Stimulated activated memory B cell treated with anti-CD40 and anti-IgM and Interleukin-4, amounts not matched to agents 10 μg/mL and 1 μg/mL and 100 μg/mL, for 72 hours (primary cell): ENCODE data around the gene SDE2.

ENCODE experiments used
- ATAC-seq: fragments of 150-1000 bp; cut with Tn5 transposase; 2 replicates; pipeline ENCODE4 v1.10.0; 2021
- H3K27ac Mint-ChIP-seq: one replicate; pipeline ENCODE4 v1.8.0; 2022; ENCODE audit warnings: mild to moderate bottlenecking, mixed read lengths
- H3K27me3 Mint-ChIP-seq: one replicate; pipeline ENCODE4 v1.8.0; 2022; ENCODE audit warnings: mixed read lengths
- H3K36me3 Mint-ChIP-seq: one replicate; pipeline ENCODE4 v1.8.0; 2022; ENCODE audit warnings: mixed read lengths
- H3K4me1 Mint-ChIP-seq: one replicate; pipeline ENCODE4 v1.8.0; 2022; ENCODE audit warnings: mixed read lengths
- H3K4me3 Mint-ChIP-seq: one replicate; pipeline ENCODE4 v1.8.0; 2022; ENCODE audit warnings: mild to moderate bottlenecking, moderate library complexity, mixed read lengths
- H3K9me3 Mint-ChIP-seq: one replicate; pipeline ENCODE4 v1.8.0; 2022; ENCODE audit warnings: mixed read lengths

Gene SDE2

GRCh38 chr1:225999227-225999911, at the start of gene SDE2:
TSS of gene SDE2 (minus strand) at chr1:225999343. CDS start at chr1:225999312, 31 bp downstream.
- Mint-ChIP-seq H3K27me3 (no peaks in the 10 kb centered on the region), H3K27ac (peak within 1 kb of the TSS; percentile 92), H3K4me3 (peak within 1 kb of the TSS; percentile 99), H3K4me1 (peaks cover 77% of the 10 kb centered on the region), H3K9me3 (no peaks in the 10 kb centered on the region), H3K36me3 (peaks cover 24% of the 10 kb centered on the region)
- ATAC-seq = peak; percentile 95

- H3K27me3 Mint-ChIP-seq = no peaks in the 10 kb centered on the region
Observed at GRCh38 chr1:226048886-226049285, 49.7 kb upstream of the SDE2 start.

GRCh38 chr1:226047495-226047894, 48.4 kb upstream of the SDE2 start:
- Mint-ChIP-seq H3K36me3 (no peaks in the 10 kb centered on the region), H3K27me3 (no peaks in the 10 kb centered on the region), H3K4me1 (peaks cover 7% of the 10 kb centered on the region), H3K4me3 (no peak overlapping the region), H3K27ac (no peak overlapping the region), H3K9me3 (no peaks in the 10 kb centered on the region)
- ATAC-seq = no peak

More at GRCh38 chr1:226048886-226049285, 49.7 kb upstream of the SDE2 start:
- H3K4me3 Mint-ChIP-seq = no peak overlapping the region
- H3K9me3 Mint-ChIP-seq = no peaks in the 10 kb centered on the region
- no peak for ATAC-seq
- H3K4me1 Mint-ChIP-seq = peaks cover 3% of the 10 kb centered on the region
- H3K36me3 Mint-ChIP-seq = no peaks in the 10 kb centered on the region
- no peak overlapping the region for H3K27ac Mint-ChIP-seq

GRCh38 chr1:226046240-226046639, 47.1 kb upstream of the SDE2 start:
- H3K27me3 Mint-ChIP-seq = no peaks in the 10 kb centered on the region

GRCh38 chr1:226044514-226045101, 45.5 kb upstream of the SDE2 start:
- Mint-ChIP-seq H3K36me3 (no peaks in the 10 kb centered on the region), H3K4me3 (no peak overlapping the region), H3K27me3 (no peaks in the 10 kb centered on the region), H3K27ac (no peak overlapping the region), H3K4me1 (peaks cover 7% of the 10 kb centered on the region), H3K9me3 (no peaks in the 10 kb centered on the region)
- ATAC-seq = no peak

More at GRCh38 chr1:226046240-226046639, 47.1 kb upstream of the SDE2 start:
- Mint-ChIP-seq H3K4me1 (peaks cover 7% of the 10 kb centered on the region), H3K36me3 (no peaks in the 10 kb centered on the region), H3K4me3 (no peak overlapping the region), H3K9me3 (no peaks in the 10 kb centered on the region), H3K27ac (no peak overlapping the region)
- no peak for ATAC-seq

GRCh38 chr1:226041419-226041818, 42.3 kb upstream of the SDE2 start:
- Mint-ChIP-seq H3K36me3 (no peaks in the 10 kb centered on the region), H3K4me3 (no peak overlapping the region), H3K27ac (no peak overlapping the region), H3K4me1 (peaks cover 7% of the 10 kb centered on the region), H3K9me3 (no peaks in the 10 kb centered on the region), H3K27me3 (no peaks in the 10 kb centered on the region)
- ATAC-seq = no peak

GRCh38 chr1:226038661-226039060, 39.5 kb upstream of the SDE2 start:
- no peaks in the 10 kb centered on the region for H3K36me3 Mint-ChIP-seq
- ATAC-seq = no peak
- no peaks in the 10 kb centered on the region for H3K27me3 Mint-ChIP-seq
- H3K4me1 Mint-ChIP-seq = peaks cover 2% of the 10 kb centered on the region
- H3K9me3 Mint-ChIP-seq = no peaks in the 10 kb centered on the region
- no peak overlapping the region for H3K27ac Mint-ChIP-seq
- no peak overlapping the region for H3K4me3 Mint-ChIP-seq

- H3K9me3 Mint-ChIP-seq = no peaks in the 10 kb centered on the region
- no peaks in the 10 kb centered on the region for H3K27me3 Mint-ChIP-seq
- no peaks in the 10 kb centered on the region for H3K36me3 Mint-ChIP-seq
- no peak overlapping the region for H3K4me3 Mint-ChIP-seq
- H3K4me1 Mint-ChIP-seq = peaks cover 13% of the 10 kb centered on the region
- ATAC-seq = no peak
- H3K27ac Mint-ChIP-seq = no peak overlapping the region
Observed at GRCh38 chr1:226035915-226036314, 36.8 kb upstream of the SDE2 start.

GRCh38 chr1:226034482-226034881, 35.3 kb upstream of the SDE2 start:
- no peak overlapping the region for H3K27ac Mint-ChIP-seq
- ATAC-seq = no peak
- H3K9me3 Mint-ChIP-seq = no peaks in the 10 kb centered on the region
- H3K27me3 Mint-ChIP-seq = no peaks in the 10 kb centered on the region
- H3K4me3 Mint-ChIP-seq = no peak overlapping the region
- H3K36me3 Mint-ChIP-seq = no peaks in the 10 kb centered on the region
- peaks cover 27% of the 10 kb centered on the region for H3K4me1 Mint-ChIP-seq

- Mint-ChIP-seq H3K4me3 (no peak overlapping the region), H3K36me3 (no peaks in the 10 kb centered on the region), H3K27me3 (no peaks in the 10 kb centered on the region), H3K27ac (no peak overlapping the region), H3K9me3 (no peaks in the 10 kb centered on the region), H3K4me1 (peaks cover 32% of the 10 kb centered on the region)
- no peak for ATAC-seq
Observed at GRCh38 chr1:226033991-226034390, 34.8 kb upstream of the SDE2 start.

- Mint-ChIP-seq H3K9me3 (no peaks in the 10 kb centered on the region), H3K36me3 (no peaks in the 10 kb centered on the region), H3K27ac (peak overlapping the region; percentile 9), H3K4me3 (no peak overlapping the region), H3K27me3 (no peaks in the 10 kb centered on the region), H3K4me1 (peaks cover 36% of the 10 kb centered on the region)
- no peak for ATAC-seq
Observed at GRCh38 chr1:226033582-226033981, 34.4 kb upstream of the SDE2 start.

GRCh38 chr1:226029568-226030225, 30.6 kb upstream of the SDE2 start:
- ATAC-seq = peak; percentile 53

GRCh38 chr1:226029093-226029496, 30.0 kb upstream of the SDE2 start:
- peaks cover 40% of the 10 kb centered on the region for H3K4me1 Mint-ChIP-seq
- ATAC-seq = peak; percentile 94
- no peaks in the 10 kb centered on the region for H3K36me3 Mint-ChIP-seq
- H3K27ac Mint-ChIP-seq = peak overlapping the region; percentile 95
- H3K9me3 Mint-ChIP-seq = no peaks in the 10 kb centered on the region
- no peaks in the 10 kb centered on the region for H3K27me3 Mint-ChIP-seq
- H3K4me3 Mint-ChIP-seq = peak overlapping the region; percentile 36

More at GRCh38 chr1:226029568-226030225, 30.6 kb upstream of the SDE2 start:
- no peaks in the 10 kb centered on the region for H3K36me3 Mint-ChIP-seq
- H3K4me1 Mint-ChIP-seq = peaks cover 40% of the 10 kb centered on the region
- no peaks in the 10 kb centered on the region for H3K9me3 Mint-ChIP-seq
- peak overlapping the region; percentile 57 for H3K4me3 Mint-ChIP-seq
- H3K27ac Mint-ChIP-seq = peak overlapping the region; percentile 95
- H3K27me3 Mint-ChIP-seq = no peaks in the 10 kb centered on the region

- Mint-ChIP-seq H3K27ac (peak overlapping the region; percentile 95), H3K4me1 (peaks cover 40% of the 10 kb centered on the region), H3K27me3 (no peaks in the 10 kb centered on the region)
Observed at GRCh38 chr1:226027538-226028217, 28.5 kb upstream of the SDE2 start.

GRCh38 chr1:226026833-226027232, 27.7 kb upstream of the SDE2 start:
- H3K27ac Mint-ChIP-seq = peak overlapping the region; percentile 95
- no peak overlapping the region for H3K4me3 Mint-ChIP-seq
- H3K9me3 Mint-ChIP-seq = no peaks in the 10 kb centered on the region
- ATAC-seq = no peak
- H3K36me3 Mint-ChIP-seq = no peaks in the 10 kb centered on the region
- H3K4me1 Mint-ChIP-seq = peaks cover 33% of the 10 kb centered on the region
- no peaks in the 10 kb centered on the region for H3K27me3 Mint-ChIP-seq

More at GRCh38 chr1:226027538-226028217, 28.5 kb upstream of the SDE2 start:
- no peaks in the 10 kb centered on the region for H3K9me3 Mint-ChIP-seq
- H3K4me3 Mint-ChIP-seq = no peak overlapping the region
- H3K36me3 Mint-ChIP-seq = no peaks in the 10 kb centered on the region
- no peak for ATAC-seq
